Mesendoderm (in vitro differentiated cells): Measurements from ENCODE around the gene IMMP2L.

Experiments
- DNase-seq: peaks from one replicate; pipeline ENCODE4 v3.0.0; 2013
- H2AK5ac ChIP-seq: 2 replicates; pipeline ENCODE4 v1.6.1; 2013; ENCODE audit warnings: low read length, inconsistent platforms
- H2BK120ac ChIP-seq: 2 replicates; pipeline ENCODE4 v1.6.1; 2013; ENCODE audit warnings: low read depth, mild to moderate bottlenecking, low read length, moderate library complexity, mixed read lengths
- H2BK15ac ChIP-seq: replicated peaks from 2 replicates; pipeline ENCODE4 v1.6.1; 2013; ENCODE audit warnings: low read depth, mild to moderate bottlenecking, moderate library complexity
- H2BK5ac ChIP-seq: 2 replicates; pipeline ENCODE4 v1.6.1; 2013; ENCODE audit warnings: low read length, inconsistent platforms
- H3K18ac ChIP-seq: 2 replicates; pipeline ENCODE4 v1.6.1; 2013; ENCODE audit warnings: mild to moderate bottlenecking, low read length, mixed read lengths
- H3K23ac ChIP-seq: one replicate; pipeline ENCODE4 v1.6.1; 2013; ENCODE audit warnings: low read length
- H3K27ac ChIP-seq: 2 replicates; pipeline ENCODE4 v1.5.1; 2013; ENCODE audit warnings: low read depth, mild to moderate bottlenecking, inconsistent platforms, low read length, moderate library complexity
- H3K27me3 ChIP-seq: 2 replicates; pipeline ENCODE4 v1.6.1; 2013; ENCODE audit warnings: low read length, control low read depth, mild to moderate bottlenecking, inconsistent platforms; ENCODE audit not compliant: insufficient read depth, poor library complexity
- H3K36me3 ChIP-seq: 2 replicates; pipeline ENCODE4 v1.6.1; 2013; ENCODE audit warnings: low read length, inconsistent platforms; ENCODE audit not compliant: control insufficient read depth, insufficient read depth
- H3K4ac ChIP-seq: one replicate; pipeline ENCODE4 v1.6.1; 2013; ENCODE audit warnings: low read depth, mild to moderate bottlenecking, low read length, moderate library complexity
- H3K4me1 ChIP-seq: 2 replicates; pipeline ENCODE4 v1.6.1; 2013; ENCODE audit warnings: low read depth, low read length, inconsistent platforms; ENCODE audit not compliant: control insufficient read depth
- H3K4me2 ChIP-seq: 2 replicates; pipeline ENCODE4 v1.6.1; 2013; ENCODE audit warnings: low read length
- H3K4me3 ChIP-seq: 2 replicates; pipeline ENCODE4 v1.5.1; 2013; ENCODE audit warnings: mild to moderate bottlenecking, low read length
- H3K56ac ChIP-seq: one replicate; pipeline ENCODE4 v1.6.1; 2013; ENCODE audit warnings: low read length
- H3K79me1 ChIP-seq: 2 replicates; pipeline ENCODE4 v1.6.1; 2013; ENCODE audit warnings: low read length, inconsistent platforms
- H3K79me2 ChIP-seq: 2 replicates; pipeline ENCODE4 v1.6.1; 2013; ENCODE audit warnings: mild to moderate bottlenecking, low read length; ENCODE audit not compliant: control insufficient read depth, insufficient read depth
- H3K9ac ChIP-seq: 2 replicates; pipeline ENCODE4 v1.6.1; 2013; ENCODE audit warnings: low read length, inconsistent platforms
- H4K5ac ChIP-seq: one replicate; pipeline ENCODE4 v1.6.1; 2013; ENCODE audit warnings: low read length
- H4K8ac ChIP-seq: one replicate; pipeline ENCODE4 v1.6.1; 2013; ENCODE audit warnings: low read depth, mild to moderate bottlenecking, control low read depth, low read length, moderate library complexity
- WGBS: extraction: QIAGEN DNeasy Blood & Tissue Kit; methylation state at CpG from one replicate; pipeline ENCODE4 v1.1.7; 2013; ENCODE audit warnings: low lambda C conversion rate, missing lambda C conversion rate; ENCODE audit not compliant: insufficient coverage; ENCODE audit errors: extremely low coverage; 5-methylcytosine and 5-hydroxymethylcytosine counted together

The IMMP2L gene

DNA sequence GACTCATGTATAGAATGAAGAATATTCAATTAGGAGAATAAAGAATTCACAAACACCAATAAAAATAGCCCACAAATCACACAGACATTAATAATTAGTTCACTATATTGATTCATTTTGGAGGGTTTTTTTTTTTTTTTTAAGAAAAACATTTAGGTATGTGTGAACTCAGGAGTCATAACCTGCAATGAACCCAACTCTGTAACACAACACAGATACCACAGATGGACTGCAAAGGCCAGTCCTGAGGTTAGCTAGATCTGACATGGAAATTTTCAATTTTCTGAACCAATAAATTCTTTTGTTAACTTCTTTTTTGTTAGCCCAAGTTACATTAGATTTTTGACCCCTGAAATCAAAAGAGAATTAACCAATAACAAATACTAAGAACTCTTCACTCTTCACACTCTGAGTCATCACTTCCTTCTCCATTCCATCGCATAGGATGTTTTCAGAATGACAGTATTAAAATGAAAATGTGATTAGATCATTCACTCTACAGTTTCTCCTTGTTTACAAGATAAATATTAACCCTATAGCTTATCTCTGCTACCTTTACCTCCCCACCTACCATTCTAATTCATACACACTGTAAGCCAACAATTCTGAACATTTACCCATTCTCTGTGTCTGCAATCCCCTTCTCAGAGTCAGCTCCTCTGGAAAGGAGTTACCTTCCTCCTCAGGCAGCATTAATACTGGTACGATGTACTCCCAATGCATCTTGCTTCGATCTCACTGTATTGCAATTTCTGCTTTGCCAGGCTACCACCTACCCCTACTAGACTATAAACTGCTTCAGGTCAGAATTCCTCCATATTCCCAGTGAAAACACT lies 329.8 kb downstream of the IMMP2L start:
- WGBS, result no CpG with 5 or more reads among the region's 3 CpGs
- Histone ChIP-seq H3K36me3 (no peaks in the 10 kb centered on the region), H3K18ac (no peak overlapping the region), H3K56ac (no peak overlapping the region), H3K4me2 (no peak overlapping the region), H3K23ac (no peak overlapping the region), H2AK5ac (no peak overlapping the region), H3K4me3 (no peak overlapping the region), H3K4ac (no peak overlapping the region), H3K79me2 (no peaks in the 10 kb centered on the region), H3K27me3 (no peaks in the 10 kb centered on the region), H4K8ac (no peak overlapping the region), H3K9ac (no peak overlapping the region), H2BK15ac (no peak overlapping the region), H3K79me1 (no peaks in the 10 kb centered on the region), H4K5ac (no peak overlapping the region), H3K4me1 (no peaks in the 10 kb centered on the region), H2BK120ac (no peak overlapping the region), H3K27ac (no peak overlapping the region), H2BK5ac (no peak overlapping the region)
- peak; percentile 49 for DNase-seq

DNA sequence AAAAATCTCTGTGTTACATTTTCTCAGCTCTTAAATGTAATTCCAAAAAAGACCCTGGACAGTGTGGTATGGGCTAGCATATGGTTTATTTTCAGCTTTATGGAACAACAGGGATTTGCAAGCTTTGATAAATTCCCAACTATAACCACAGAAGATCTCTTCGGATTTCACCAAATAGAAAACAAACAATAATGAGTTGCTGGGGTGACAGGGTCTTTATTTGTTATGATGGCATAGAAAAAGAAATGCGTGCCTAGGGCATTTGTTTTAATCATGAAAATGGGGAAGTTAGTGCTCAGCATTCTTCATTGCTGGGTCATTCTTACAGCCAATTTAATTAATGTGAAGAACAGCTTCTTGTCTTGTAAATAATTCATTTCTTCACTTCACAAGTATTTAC lies 332.4 kb downstream of the IMMP2L start:
- Histone ChIP-seq H2BK15ac (no peak overlapping the region), H3K9ac (no peak overlapping the region), H2BK5ac (no peak overlapping the region), H3K18ac (no peak overlapping the region), H3K36me3 (no peaks in the 10 kb centered on the region), H3K27me3 (no peaks in the 10 kb centered on the region), H2BK120ac (no peak overlapping the region), H4K5ac (no peak overlapping the region), H2AK5ac (no peak overlapping the region), H4K8ac (no peak overlapping the region), H3K56ac (no peak overlapping the region), H3K4me1 (no peaks in the 10 kb centered on the region), H3K27ac (no peak overlapping the region), H3K4me2 (no peak overlapping the region), H3K79me1 (no peaks in the 10 kb centered on the region), H3K23ac (no peak overlapping the region), H3K4ac (no peak overlapping the region), H3K4me3 (no peak overlapping the region), H3K79me2 (no peaks in the 10 kb centered on the region)
- DNase-seq, result peak; percentile 16
- no CpG with 5 or more reads among the region's 2 CpGs for WGBS

DNA sequence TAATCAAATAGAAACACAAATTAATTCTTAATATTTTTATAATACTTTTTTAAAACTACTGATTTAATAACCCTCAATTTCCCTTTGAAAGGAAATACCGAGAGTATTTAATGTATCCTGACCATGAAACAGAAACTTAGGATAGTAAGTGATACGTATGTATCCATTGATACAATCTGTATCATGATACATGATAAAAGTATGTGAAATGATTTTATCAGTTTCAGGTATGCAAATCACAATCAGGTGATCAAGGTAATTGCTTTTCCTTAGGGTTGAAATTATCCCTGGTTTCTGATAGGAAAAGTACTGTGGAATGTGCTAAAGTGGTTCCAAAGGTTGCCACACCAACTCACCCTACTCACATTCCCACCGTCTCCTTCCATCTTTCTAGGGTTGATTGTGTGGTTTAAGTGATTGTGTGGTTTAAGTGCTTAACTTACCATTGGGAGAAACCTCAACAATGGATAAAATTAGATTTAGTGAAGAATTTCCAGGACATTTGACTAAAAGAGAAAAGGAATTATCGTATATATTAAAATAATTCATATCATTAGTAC lies 333.0 kb downstream of the IMMP2L start:
- no peak overlapping the region for H3K27ac ChIP-seq
- no peak overlapping the region for H3K4me3 ChIP-seq
- no peaks in the 10 kb centered on the region for H3K36me3 ChIP-seq
- no peak overlapping the region for H3K4me2 ChIP-seq
- H3K18ac ChIP-seq, result no peak overlapping the region
- H3K23ac ChIP-seq, result no peak overlapping the region
- no peak overlapping the region for H3K9ac ChIP-seq
- no peak overlapping the region for H2AK5ac ChIP-seq
- H3K79me1 ChIP-seq, result no peaks in the 10 kb centered on the region
- no peak overlapping the region for H2BK120ac ChIP-seq
- H3K4me1 ChIP-seq, result no peaks in the 10 kb centered on the region
- peak; percentile 63 for DNase-seq
- WGBS, result 100% methylated on average over 1 of the region's 4 CpGs
- H3K79me2 ChIP-seq, result no peaks in the 10 kb centered on the region
- H4K5ac ChIP-seq, result no peak overlapping the region
- H2BK5ac ChIP-seq, result no peak overlapping the region
- no peak overlapping the region for H4K8ac ChIP-seq
- no peak overlapping the region for H3K56ac ChIP-seq
- H3K4ac ChIP-seq, result no peak overlapping the region
- H3K27me3 ChIP-seq, result no peaks in the 10 kb centered on the region
- H2BK15ac ChIP-seq, result no peak overlapping the region

DNA sequence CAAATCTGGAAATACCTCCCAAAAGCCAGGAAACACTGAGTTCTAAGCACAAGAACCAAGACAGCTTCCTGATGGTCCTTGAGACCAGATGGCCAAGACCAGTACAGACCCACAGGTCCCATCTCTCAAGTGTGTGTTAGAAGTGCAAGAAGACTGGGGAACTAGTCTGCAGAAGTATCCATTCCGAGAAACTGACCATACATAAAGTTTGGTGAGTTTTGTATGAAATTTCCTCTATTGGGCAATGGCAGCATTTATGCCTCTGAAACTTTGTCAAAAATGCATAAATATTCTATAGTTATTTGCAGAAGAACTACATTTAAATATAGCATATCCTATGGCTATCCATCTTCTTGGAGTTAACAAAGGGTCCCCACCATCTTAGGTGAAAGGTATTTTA lies 333.9 kb downstream of the IMMP2L start:
- Histone ChIP-seq H3K4me2 (no peak overlapping the region), H3K4ac (no peak overlapping the region), H4K8ac (no peak overlapping the region), H3K56ac (no peak overlapping the region), H3K36me3 (no peaks in the 10 kb centered on the region), H3K79me2 (no peaks in the 10 kb centered on the region), H3K4me1 (no peaks in the 10 kb centered on the region), H2BK15ac (no peak overlapping the region), H2AK5ac (no peak overlapping the region), H3K9ac (no peak overlapping the region), H3K27ac (no peak overlapping the region), H3K4me3 (no peak overlapping the region), H3K27me3 (no peaks in the 10 kb centered on the region), H4K5ac (no peak overlapping the region), H3K18ac (no peak overlapping the region), H3K79me1 (no peaks in the 10 kb centered on the region), H2BK120ac (no peak overlapping the region), H2BK5ac (no peak overlapping the region), H3K23ac (no peak overlapping the region)
- DNase-seq, result no peak
- whole genome bisulfite sequencing, result no CpG with 5 or more reads among the region's 1 CpG

DNA sequence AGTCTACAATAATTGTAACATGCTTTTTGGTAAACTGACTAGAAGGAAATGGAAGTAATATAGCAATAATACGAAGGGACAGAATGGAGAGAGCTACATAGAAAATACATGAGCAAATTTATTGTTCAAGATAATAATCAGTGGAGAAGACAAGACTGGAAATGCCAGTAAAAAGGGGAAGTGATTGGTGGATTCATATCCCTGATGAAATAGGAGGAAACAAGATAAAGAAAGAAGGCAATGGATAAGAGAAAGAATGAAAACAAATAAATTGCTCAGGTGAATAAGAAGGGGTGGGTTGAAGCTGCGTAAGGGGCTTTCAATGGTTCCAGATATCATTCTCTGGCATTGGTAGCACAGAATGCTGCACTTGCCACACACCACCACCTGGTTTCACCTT lies 335.5 kb downstream of the IMMP2L start:
- no peak for DNase-seq
- H2AK5ac ChIP-seq, result no peak overlapping the region
- no peak overlapping the region for H3K4me2 ChIP-seq
- H4K5ac ChIP-seq, result no peak overlapping the region
- no peaks in the 10 kb centered on the region for H3K4me1 ChIP-seq
- H3K79me2 ChIP-seq, result no peaks in the 10 kb centered on the region
- H3K18ac ChIP-seq, result no peak overlapping the region
- no peak overlapping the region for H2BK5ac ChIP-seq
- H3K27me3 ChIP-seq, result no peaks in the 10 kb centered on the region
- H3K23ac ChIP-seq, result no peak overlapping the region
- no peak overlapping the region for H3K4me3 ChIP-seq
- H2BK15ac ChIP-seq, result no peak overlapping the region
- H3K27ac ChIP-seq, result no peak overlapping the region
- WGBS, result no CpG with 5 or more reads among the region's 2 CpGs
- no peak overlapping the region for H3K4ac ChIP-seq
- no peak overlapping the region for H3K56ac ChIP-seq
- H3K9ac ChIP-seq, result no peak overlapping the region
- no peak overlapping the region for H4K8ac ChIP-seq
- no peak overlapping the region for H2BK120ac ChIP-seq
- no peaks in the 10 kb centered on the region for H3K79me1 ChIP-seq
- no peaks in the 10 kb centered on the region for H3K36me3 ChIP-seq
